NOMO-1 treated with dmso at 0.1 percent for 144 hours (cell line): ENCODE data around the gene PSMA5.
"Not testable (repeated sequence)": the region's sequence is repeated elsewhere in the genome, so short reads cannot be mapped to it uniquely, and the experiment has no call there.

Experiments
- DNase-seq: peaks from one replicate; lab custom pipeline; 2025; ENCODE audit not compliant: unreplicated experiment; lab: John Stamatoyannopoulos, UW

The PSMA5 gene

DNA sequence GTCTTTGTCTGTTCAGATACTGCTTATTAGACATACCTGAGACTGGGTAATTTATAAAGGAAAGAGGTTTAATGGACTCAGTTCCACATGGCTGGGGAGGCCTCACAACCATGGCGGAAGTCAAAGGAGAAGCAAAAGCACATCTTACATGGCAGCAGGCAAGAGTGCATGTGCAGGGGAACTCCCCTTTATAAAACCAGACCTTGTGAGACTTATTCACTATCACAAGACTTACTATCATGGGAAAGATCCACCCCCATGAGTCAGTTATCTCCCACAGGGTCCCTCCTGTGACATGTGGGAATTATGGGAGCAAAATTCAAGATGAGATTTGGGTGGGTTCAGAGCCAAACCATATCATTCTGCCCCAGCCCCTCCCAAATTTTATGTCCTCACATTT lies 7.1 kb upstream of the PSMA5 start:
- DNase-seq = no peak

DNA sequence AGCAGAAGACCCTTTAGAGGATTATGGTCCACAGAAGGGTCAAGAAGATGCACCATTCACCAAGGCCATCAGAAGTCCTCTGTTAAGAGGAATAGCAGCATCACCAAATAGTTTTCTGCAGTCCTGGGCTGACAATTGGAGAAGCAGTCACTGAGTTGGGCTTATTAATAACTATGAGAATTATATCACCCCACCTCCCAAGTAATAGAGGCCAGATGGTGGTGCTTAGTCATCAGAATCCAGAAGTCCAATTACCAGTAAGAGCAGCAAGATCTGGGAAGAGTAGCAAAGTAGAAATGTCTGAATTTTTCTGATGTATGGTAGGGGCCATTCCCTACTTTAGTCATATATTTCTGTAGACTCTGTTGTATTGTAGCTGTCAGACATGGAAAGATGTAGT lies 6.1 kb upstream of the PSMA5 start:
- no peak for DNase-seq

DNA sequence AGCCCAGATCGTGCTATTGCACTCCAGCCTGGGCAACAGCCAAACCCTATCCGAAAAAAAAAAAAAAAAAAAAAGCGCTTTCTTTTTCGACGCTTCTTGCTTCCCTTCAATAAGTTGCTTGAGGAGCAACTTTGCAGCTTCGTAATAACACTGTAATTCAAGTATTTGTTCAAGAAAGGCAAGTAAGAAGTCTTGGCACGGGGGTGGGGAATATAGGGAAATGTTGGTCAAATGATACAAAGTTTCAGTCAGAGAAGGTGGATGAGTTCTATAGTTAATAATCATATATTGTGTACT lies 871 bp upstream of the PSMA5 start:
- DNase-seq = no peak

DNA sequence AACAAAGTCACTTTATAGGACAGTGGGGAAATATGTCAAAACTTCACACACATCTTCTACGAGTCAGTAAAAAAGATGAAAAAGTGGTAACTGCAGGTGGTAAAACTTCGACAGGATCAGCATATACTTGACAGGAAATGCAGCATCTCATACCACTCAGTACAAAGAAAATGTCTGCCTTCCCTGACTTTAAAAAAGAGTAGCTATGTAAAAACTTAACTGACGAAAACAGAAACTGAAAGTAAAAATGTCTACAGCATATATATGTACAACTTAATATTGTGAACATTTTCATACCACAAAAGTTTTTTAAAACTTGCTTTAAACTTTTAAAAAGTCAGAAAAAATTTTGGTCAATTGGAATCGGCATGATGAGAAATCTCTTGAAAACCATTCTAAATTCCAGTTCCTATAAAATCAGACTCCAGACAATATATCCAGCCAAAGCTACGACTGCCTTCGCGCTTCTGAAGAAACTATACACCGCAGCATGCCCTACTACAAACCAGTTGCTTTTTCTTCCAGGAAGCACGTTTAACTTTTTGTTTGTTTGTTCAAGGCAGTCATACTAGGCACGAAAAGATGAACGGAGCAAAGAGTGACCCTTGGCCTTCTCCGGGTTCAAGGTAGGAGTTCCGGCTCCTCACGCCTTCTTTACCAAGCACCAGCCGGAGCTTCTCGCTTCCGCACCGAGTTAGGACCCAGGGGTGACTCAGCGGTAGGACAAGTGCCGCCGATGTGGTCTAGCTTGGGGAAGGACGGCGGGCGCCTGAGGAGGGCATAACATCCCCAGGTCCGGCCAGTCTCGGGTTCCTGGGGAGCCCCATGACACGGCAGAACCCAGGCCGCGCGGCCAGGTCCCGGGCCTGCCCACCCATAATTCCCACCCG lies 612 bp downstream of the PSMA5 start:
- peak; percentile 54 for DNase-seq

DNA sequence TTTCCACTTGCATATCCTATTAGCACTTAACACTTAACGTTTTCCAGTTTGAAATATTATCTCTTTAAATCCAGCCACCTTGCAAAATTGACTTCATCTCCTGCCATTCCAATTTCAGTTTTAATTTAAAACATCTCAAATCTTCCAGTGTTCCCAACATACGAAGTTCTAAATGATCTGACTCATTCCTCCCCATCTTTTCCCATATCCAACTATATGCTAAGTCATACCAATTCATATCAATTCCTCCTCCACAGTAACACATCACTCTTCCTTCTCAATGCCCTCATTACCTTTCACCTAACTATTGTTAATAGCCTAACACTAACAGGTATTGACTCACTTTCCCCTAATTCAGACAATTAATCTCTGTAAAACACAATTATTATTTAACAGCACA lies 2.8 kb downstream of the PSMA5 start:
- DNase-seq = no peak

DNA sequence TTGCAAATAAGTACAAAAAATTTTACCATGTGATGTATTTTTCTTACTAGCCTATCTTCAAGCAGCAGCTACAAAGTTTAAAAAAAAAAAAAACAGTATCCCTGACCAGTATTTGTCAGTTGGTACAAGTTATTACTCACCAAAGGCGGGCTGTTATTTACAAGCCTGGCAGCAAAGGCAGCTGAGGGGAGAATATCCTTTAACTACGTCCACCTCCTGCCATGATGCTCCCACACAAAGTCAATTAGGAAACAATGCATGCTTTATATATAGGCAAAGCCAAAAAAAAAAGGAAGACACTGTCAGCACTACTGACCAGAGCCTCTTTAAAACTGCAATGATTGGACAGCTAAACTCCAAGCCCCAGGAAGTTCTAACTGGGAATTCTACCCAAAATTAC lies 13.7 kb downstream of the PSMA5 start:
- no peak for DNase-seq

DNA sequence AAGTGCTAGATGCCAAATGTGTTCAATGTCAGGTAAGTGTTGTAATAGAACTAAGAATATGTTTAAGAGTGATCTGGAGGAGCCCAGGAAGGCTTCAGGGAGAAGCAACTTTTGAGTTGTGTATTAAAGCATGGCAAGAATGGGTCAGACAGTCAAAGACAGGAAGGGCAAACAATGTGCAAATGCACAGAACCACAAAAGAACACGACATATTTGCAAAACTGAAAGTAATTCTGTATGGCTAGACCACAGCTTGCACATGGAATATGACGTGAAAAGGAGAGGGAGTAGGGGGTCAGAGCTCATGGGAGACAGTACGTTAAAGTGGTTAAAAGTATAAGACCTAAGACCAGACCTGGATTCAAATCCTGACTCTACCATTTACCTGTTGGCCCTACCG lies 21.4 kb downstream of the PSMA5 start:
- no peak for DNase-seq

DNA sequence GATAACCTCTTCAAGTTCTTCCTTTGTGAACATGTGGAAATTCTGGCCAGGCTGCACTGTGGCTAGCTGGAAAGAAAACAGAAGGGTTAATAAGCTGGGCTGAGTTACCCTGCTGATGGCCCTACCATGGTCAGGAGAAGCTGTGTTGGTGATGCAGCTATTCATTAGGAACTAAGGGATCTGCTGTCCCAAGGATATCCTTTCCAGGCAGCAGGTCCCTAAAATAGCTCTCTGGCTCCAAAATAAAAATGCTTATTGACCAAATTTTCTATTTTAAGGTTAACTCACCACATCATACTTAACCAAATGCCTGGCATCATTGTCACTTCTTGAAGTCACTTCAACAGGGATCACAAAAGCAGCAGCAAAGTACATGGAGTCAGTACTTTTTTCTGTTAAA lies 24.2 kb downstream of the PSMA5 start:
- DNase-seq = no peak

GRCh38 chr1:109400035-109400655 lies 26.1 kb downstream of the PSMA5 start:
- DNase-seq = no peak

- DNase-seq = no peak
These were observed 26.8 kb downstream of the PSMA5 start for GRCh38 chr1:109399326-109399957.

GRCh38 chr1:109398343-109399225 lies 27.7 kb downstream of the PSMA5 start:
- DNase-seq = no peak

GRCh38 chr1:109397581-109398342 lies 28.5 kb downstream of the PSMA5 start, which contains the start of gene SORT1:
Gene SORT1 (minus strand): TSS chr1:109397918. CDS start chr1:109397892, 26 bp downstream.
- peak; percentile 74 for DNase-seq

DNA sequence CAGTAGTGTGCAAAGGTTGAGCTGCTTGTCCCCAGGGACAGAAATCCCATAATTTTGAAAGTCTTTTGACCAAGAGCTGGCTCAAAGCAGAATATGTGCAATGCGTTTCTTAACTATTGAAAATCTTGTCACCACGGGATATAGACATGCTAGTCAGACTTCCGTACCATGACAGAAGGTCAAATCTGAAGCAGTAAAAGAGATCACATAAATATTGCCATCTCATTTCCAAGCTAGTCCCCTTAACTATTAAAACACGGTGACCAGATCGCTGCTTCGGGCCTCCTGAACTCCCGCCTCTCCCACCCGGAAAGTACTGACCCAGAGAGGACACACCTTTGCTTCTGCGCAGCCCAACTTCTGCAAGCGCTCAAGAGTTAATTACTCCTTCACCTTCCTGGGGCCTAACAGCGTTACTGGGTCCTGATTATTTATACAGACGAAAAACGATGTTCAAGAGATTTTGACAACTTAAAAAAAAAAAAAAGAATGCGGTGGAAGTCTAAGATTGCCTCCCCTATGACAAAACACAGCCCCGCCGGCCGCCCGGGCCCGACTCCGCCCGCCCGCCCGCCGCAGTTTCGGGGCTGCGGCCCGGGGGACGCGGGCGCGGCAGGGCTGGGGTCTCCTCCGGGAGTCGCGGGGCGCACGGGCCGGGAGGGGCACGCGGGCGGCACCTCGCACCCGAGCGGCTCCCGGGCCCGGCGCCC lies 29.2 kb downstream of the PSMA5 start:
- DNase-seq = no peak

- no peak for DNase-seq
These were observed 29.8 kb downstream of the PSMA5 start for GRCh38 chr1:109396513-109396839.

DNA sequence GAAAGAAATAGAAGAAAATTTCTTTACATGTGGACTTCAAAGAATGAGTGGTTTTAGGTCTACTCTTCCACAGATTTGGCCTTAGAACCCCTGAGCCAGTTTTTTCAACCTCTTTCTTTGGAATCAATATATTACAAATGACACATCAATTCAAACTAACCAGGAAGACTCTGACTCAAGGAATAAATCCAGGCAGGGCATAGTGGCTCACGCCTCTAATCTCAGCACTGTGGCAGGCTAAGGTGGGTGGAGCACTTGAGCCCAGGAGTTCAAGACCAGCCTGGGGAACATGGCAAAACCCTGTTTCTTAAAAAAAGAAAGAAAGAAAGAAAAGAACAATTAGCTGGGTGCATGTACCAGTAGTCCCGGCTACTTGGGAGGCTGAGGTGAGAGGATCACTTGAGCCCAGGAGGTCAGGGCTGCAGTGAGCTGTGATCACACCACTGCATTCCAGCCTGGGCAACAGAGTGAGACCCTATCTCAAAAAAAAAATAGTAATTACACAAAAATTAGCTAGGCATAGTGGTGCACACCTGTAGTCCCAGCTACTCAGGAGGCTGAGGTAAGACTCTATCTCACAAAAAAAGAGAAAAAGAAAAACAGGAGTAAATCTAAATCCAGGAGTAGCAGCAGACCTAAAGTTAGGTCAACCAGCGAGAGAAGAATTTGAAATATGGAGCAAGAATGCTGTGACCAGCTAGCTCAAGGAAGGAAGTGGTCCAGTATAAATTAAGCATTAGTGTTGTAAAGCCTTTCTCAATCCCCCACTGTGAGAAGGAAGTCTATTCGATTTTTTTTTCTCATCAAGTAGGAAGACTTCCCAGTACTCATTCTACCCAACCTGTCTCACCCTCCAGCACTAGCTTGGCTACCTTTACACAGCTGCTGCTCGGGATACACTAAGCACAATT lies 30.4 kb downstream of the PSMA5 start:
- DNase-seq = peak; percentile 66

DNA sequence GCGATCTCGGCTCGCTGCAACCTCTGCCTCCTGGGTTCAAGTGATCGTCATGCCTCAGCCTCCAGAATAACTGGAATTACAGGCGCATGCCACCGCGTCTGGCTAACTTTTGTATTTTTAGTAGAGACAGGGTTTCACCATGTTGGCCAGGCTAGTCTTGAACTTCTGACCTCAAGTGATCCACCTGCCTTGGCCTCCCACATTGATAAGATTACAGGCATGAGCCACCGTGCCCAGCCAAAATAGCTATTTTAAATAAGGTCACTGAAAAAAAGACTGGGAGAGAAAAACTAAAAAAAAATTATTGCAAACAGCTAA lies 31.0 kb downstream of the PSMA5 start:
- DNase-seq = not testable (repeated sequence)

DNA sequence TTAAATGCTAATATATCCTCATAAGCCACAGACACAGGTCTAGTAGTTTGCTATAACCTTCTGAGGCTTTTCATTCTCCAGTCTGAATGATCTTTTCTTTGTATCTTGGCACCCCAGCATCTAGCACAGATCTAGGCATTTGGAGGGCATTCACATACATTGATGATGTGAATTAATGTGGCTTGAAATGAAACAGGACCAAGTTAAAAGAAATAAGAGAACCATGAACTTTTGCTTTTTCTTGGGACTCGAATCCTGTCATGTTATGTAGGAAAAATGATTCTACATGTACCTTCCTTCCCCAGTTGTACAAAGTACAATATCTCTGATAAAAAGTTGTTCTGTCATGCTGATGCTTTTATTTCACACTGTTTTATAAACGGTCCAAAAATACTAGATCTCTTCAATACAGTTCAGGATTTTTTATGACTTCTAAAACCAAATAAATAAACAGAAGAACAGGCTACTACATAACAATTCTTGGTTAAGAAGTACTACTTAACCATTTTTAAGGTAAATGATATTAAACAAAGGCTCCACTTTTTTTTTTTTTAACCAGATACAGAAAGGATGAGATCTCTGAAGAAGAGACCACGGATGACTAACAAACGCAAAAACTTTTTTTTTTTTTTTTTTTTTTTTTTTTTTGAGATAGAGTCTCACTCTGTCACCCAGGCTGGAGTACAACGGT lies 31.5 kb downstream of the PSMA5 start:
- no peak for DNase-seq

GRCh38 chr1:109393617-109394233 lies 32.5 kb downstream of the PSMA5 start:
- no peak for DNase-seq
